Stromal cell of bone marrow (primary cell): Measurements from ENCODE around the gene USF3.

Source experiments
- DNase-seq: peaks from one replicate; pipeline ENCODE4 v3.0.0-alpha.2; 2012; ENCODE audit warnings: low read depth

USF3 gene

GRCh38 chr3:113695786-113696645, at the start of gene USF3:
Gene USF3, minus strand, starts transcription at chr3:113696642. Its CDS starts 21,764 bp downstream, at chr3:113674878.
- DNase-seq, result no peak

GRCh38 chr3:113745756-113746547, 49.5 kb upstream of the USF3 start, which contains the start of gene NAA50:
Gene NAA50, minus strand, starts transcription at chr3:113746249. Its CDS starts 300 bp downstream, at chr3:113745949.
- peak; percentile 90 for DNase-seq

GRCh38 chr3:113744941-113745755, 48.7 kb upstream of the USF3 start:
- DNase-seq, result peak; percentile 94

DNA sequence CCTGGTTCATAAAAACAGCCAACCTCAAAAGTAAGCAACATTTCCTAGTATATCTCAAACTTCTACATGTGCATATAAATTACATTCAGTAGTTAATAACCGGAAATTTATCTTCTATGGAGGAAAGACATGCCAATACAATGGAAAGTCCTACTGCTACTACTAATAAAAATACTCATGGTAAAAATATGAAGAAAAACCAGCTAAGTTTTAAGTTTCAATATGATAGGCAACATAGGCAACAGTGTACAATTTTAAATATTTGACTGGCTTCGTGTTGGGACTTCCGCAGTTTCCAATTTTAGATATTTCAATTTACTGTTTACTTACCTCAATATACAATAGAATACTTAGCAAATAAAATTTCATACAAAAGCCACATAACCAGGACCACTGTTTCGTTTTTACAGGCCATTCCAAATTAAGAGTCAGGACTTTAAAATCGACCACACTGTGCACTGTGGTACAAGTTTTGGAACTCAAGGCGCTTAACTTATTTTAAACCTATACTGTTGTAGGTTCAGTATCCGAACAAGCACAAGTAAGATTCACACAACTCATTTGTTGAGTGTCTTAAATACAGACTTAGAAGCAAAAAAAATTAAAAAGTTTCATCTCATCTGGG, 46.7 kb upstream of the USF3 start:
- DNase-seq, result no peak

DNA sequence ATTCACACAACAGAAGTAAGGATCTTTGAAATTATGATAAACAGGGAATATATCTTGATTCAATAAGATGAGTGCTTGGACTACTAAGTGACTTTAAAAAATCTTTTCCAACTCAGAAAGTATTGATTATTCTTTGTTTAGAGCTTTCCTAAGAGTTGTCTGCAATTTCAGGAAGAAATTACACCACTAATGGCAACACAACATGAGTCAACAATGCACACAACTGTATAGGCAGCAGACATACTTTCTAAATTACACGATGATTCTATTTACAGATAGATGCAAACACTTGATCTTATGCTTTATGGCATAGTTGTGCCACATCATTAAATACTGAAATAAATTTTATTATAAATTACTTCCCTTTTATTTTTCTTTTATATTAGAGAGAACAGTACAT, 45.2 kb upstream of the USF3 start:
- DNase-seq, result no peak

DNA sequence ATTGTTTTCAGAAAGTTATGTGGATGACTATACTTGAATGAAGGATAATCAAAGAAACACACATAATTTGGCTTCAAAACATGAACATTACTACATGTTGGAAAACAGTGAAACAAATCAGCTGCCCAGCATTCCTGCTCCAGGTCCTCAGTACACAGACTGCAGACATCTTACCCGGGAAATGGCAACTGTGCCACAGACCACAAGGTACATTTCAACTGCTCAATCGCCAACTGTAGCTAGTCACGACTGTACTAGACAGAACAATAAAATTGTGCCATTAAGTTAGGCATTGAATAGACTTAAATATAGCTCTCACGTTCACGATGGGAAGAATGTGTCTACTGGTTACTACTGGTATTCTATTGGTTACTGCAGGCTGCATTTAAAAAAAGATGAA, 44.6 kb upstream of the USF3 start:
- no peak for DNase-seq

DNA sequence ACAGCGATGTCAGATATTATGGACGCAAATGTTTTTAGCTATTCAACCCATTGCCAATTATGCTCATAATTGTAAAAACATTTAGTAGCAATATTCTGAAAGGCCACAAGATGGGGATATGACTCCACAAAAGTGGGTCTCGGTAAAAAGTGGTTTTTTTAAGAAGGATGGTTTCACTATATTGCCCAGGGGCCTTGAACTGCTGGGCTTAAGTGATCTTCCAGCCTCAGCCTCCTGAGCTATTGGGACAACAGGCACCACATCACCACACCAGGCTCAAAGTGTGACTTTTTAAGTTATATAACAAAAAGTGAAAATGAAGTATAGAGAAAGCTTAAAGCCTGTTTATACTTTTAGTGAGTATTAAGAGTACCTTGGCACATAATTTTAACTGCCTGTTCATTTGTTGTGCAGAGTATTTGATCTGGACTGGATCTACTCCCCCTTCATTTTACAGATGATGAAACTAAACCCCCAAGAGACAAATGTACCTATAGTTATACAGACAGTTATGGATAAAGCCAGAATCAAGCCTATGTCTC, 40.2 kb upstream of the USF3 start:
- DNase-seq, result no peak

DNA sequence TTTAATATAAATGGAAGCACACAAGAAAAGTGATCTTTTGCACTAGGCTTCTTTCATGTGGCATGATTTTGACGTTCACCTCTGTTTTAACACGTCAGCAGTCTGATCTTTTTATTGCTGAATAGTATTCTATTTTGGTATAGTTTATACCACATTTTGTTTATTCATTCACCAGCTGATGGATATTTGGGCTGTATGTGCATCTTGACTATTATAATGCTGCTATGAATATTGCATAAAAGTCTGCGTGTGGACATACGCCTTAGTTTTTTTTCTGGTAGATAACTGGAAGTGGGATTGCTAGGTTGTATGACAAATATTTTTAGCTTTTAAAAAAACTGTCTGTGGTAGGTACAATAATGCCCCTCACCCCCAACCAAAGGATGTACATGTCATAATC, 35.3 kb upstream of the USF3 start:
- no peak for DNase-seq

- no peak for DNase-seq
Measured at GRCh38 chr3:113730550-113730949, 34.1 kb upstream of the USF3 start.

GRCh38 chr3:113728661-113729060, 32.2 kb upstream of the USF3 start:
- no peak for DNase-seq

DNA sequence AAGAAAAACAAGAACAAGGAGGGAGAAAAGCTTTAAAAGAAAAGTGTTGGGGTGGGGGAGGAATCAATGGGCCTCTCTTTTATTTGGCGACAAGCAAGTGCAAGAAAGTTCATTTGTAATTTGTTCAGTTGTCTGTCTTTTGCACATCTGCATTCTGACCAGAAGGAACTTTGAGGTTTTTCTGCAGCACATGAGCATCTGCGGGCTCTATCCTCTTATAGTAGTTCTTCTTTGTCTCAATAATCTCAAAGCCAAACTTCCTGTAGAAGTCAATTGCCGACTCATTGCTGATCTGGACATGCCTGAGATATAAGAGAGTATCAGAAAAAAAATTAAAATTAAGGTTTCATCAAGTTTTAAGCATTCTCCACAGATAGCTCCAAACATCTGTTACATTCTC, 25.2 kb upstream of the USF3 start:
- no peak for DNase-seq

- no peak for DNase-seq
Measured at GRCh38 chr3:113719758-113720157, 23.3 kb upstream of the USF3 start.

DNA sequence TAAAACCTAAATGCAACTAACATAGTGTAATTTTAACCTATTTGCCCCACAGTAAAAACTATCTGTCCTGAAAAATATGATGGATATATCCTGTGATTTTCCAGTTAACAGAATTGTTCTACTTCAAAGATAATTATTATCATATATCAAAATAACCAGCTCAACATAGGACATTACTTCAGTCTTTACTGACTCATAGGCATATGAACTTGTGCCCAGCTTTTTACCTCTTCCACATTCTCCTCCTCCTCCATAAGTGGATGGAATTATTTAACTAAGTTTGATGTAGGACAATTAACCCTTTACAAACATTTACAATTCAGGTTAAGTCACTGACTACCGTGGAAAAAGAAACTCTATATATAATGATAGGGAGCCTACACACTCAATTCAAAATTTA, 22.9 kb upstream of the USF3 start:
- no peak for DNase-seq

DNA sequence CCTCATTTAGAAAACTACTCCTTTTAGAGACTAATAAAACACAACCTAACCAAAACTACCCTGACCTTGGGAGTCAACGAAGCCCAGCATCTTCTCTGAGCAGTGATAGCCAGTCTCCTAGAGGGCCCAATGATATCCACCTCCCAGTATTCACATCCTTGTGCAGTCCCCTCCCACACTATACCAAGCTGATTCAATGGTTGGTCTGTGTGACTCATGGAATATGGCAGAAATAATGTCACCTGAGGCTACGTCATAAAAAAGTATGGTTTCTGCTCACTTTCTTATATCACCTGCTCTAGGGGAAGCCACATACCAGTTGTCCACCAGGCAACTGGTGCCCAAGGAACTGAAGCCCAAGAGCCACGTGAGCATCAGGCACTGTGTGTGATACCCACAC, 21.4 kb upstream of the USF3 start:
- DNase-seq, result no peak

- no peak for DNase-seq
Measured at GRCh38 chr3:113717308-113717707, 20.9 kb upstream of the USF3 start.

- no peak for DNase-seq
Measured at GRCh38 chr3:113714702-113715101, 18.3 kb upstream of the USF3 start.

DNA sequence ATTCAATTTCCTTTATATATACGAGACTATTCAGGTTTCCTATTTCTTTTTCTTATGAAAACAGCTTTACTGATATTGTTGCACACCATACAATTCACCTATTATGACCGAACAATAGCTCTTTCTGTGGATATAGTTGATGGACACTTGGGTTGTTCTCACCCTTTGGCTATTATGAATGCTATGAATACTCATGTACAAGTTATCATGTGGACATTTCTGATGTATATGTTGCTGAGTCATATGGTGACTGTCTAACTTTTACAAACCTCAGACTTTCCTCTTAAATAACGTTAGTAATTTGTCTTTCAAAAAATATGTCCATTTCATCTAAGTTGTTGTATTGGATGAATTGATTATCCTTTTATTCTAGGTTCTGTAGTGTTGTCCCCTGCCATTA, 15.7 kb upstream of the USF3 start:
- DNase-seq, result no peak

- no peak for DNase-seq
Measured at GRCh38 chr3:113707835-113708234, 11.4 kb upstream of the USF3 start.

DNA sequence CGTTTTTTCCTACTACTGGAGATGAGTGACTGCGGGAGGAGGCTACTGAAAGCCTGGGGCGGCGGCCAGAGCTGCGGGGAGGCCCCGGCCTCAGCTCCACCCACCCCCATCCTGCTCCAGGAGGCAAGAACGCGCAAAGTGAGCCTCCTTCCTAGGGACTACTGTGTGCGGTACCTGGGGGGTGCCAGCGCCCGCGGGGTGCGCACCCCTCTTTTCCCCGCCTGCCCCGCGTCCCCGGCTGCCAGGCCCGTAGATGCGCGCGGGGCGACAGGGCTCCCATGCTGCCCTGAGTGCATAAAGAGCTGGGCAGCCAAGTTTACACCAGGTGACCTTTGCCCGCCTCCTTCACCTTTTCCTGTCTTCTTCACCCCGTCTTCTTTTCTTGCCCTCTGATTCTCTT, 2.5 kb upstream of the USF3 start:
- DNase-seq, result no peak

GRCh38 chr3:113698213-113698742, 1.8 kb upstream of the USF3 start:
- no peak for DNase-seq

GRCh38 chr3:113697500-113698090, 1.2 kb upstream of the USF3 start:
- DNase-seq, result no peak
